Fibroblast of skin of left biceps (primary cell): Measurements from ENCODE around the gene RIPOR2.
"Not testable (repeated sequence)": the region's sequence is repeated elsewhere in the genome, so short reads cannot be mapped to it uniquely, and the experiment has no call there.

Experiments used
- DNase-seq, 2 experiments: peaks; one replicate each; pipeline ENCODE4 v3.0.0-alpha.2; 2013; ENCODE audit warnings: low read depth in 2 of 2

Gene RIPOR2

DNA sequence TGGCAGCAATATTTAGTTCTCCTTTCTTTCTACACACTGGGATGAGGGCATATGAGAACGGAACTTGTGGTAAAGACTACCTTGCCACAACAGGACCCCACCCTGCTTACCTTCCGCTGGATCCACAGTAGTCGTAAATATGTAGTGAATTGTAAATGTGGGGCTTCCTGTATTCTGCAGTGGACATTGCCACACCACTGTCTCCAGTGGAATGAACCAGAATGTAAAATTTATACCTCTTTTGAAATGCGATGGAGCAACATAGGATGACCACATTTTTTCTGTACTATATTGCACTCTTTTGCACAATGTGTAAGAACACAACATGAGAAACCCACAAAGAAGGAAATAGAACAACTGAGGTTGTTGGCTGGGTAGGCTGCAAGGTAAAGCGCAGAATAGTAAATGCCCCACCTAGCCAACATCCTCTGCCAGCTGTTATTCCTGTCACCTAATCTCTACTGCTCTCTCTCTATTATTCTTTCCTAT lies 16.1 kb upstream of the RIPOR2 start:
- no peak for DNase-seq

DNA sequence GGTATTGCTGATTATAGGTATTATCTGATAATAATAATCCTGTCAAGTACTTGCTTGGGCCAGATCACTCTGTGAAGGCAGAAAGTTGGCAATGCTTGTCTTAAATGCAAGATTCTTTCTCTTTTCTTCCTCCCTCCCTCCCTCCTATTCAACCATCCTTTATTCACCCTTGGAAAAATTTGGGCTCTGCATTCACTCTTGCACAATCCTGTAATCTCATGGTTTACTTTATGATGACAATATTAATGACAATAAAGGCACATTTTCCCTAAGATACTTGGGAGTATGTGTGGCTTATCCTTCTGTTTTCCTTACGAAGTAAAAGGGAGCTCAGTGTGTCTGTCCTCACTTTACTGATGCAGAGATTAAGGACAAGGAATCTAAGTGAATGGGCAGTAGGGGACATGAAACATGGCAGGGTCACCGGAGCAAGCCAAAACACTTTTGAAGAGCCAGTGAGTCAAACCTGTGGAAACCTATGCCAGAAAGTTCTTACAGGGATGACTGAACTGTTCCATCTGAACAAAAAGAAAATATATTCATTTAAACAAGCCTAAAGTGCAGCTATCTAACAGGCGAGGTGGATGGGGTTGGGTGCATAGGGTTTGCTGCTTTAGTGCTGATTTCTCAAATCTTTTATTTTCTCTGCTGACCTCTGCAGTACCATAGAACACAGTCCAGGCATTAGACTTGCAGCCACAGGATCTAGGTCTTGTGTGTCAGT lies 14.6 kb upstream of the RIPOR2 start:
- no peak for DNase-seq

DNA sequence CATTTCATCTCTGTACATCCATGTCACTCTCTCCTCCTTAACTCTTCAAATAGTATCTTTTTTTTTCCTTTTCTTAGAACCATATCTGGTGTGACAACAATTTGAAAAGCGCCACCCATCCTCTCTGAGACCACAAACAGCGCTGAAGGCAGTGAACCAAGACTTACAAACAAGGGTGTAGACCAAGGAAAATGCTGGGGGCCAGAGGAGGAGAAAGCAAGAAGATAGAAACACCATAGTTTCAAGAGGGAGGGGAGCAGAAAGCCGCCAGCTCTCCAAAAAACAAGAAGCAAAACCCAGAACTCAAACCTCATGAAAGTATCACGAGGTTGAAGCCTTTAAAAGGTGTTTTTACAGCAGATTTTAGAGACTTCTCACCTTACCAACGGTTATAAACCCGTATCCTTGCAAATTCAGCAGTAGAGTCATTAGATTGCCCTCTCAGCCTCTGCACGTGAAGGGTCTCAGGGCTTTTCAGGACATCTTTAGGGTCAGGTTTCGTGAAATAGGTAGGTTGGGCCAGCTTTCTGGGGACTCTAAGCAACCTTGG lies 13.3 kb upstream of the RIPOR2 start:
- DNase-seq: no peak

DNA sequence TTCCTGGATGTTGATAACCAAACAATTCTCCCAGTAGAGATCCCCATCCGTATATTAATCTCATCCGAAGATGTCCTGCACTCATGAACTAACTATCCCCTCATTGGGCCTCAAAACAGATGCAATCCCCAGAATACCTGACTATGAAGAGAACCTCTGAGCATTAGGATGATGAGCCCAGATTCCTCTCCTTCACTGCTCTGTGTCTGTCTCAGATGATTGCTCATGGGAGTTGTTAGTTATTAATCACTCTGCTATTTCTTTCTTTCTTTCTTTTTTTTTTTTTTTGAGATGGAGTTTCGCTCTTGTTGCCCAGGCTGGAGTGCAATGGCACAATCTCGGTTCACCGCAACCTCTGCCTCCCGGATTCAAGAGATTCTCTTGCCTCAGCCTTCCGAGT lies 12.5 kb upstream of the RIPOR2 start:
- DNase-seq: not testable (repeated sequence)

DNA sequence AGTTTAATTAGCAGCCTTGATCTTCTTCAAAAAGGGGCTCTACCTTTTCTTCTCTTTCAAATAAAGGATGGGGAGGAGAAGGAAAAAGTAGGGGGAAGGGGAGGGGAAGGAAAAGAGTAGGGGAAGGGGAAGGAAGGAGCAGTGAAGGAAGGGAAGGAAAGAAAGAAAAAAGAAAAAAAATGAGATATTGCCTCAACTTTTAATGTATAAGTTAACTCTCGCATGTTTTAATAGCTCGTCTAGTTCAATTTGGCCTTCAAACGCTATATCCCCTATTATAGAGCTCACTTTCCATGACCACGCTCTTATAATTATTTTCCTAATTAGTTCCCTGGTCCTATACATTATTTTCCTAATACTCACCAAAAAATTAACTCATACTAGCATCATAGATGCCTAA lies 11.9 kb upstream of the RIPOR2 start:
- no peak for DNase-seq

DNA sequence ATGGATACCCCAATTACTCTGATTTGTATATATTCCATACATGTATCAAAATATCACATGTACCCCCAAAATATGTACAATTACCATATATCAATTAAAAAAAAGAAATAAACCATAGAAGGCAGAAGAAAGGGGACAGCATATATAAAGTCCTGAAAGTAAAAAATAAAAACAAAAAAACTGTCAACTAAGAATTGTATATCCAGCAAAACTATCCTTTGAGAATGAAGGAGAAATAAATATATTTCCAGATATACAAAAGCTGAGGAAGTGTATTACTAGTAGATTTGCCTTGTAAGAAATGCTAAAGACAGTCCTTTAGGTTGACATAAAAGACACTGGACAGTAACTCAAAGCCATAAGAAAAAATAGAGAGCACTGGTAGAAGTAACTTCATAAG lies 9.3 kb upstream of the RIPOR2 start:
- no peak for DNase-seq

DNA sequence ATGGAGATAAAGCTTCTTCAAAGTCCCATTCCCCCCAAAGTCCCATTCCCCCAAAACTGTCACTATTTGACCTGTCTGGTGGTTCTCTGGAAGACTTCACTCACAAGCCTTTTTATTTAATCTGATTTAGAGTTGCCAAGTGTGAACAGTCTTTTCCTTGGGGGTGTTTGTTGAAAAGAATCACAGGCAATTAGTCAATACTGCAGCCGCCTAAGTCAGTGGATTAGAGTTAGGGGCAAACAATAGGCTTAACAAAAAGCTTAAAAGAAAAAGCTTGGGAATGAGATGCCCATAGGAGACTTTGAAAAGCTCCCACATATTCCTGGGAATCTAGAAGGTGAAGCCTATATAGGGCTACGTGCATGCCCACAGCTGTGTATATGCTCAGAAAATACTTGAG lies 8.0 kb upstream of the RIPOR2 start:
- DNase-seq: no peak

DNA sequence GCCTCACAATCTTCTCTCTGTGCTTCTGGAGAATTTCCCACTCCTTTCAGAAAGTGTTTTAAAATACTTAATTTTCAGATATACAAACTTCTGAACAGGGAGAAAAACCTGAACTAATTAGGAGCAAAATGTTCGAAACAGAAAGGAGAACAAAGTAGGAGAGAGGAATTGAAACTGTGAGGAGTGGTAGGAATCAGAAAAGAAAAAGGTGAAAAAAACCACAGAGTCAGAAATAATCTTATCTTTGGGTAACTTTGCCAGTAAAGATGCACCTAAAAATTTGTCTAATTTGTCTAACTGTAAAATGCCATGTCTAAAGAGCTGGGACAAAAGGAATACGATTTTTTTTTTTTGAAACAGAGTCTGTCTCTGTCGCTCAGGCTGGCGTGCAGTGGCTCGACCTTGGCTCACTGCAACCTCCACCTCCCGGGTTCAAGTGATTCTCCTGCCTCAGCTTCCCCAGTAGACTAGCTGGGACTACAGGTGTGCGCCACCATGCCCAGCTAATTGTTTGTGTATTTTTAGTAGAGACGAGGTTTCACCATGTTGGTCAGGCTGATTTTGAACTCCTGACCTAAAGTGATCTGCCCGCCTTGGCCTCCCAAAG lies 4.7 kb upstream of the RIPOR2 start:
- DNase-seq: no peak

DNA sequence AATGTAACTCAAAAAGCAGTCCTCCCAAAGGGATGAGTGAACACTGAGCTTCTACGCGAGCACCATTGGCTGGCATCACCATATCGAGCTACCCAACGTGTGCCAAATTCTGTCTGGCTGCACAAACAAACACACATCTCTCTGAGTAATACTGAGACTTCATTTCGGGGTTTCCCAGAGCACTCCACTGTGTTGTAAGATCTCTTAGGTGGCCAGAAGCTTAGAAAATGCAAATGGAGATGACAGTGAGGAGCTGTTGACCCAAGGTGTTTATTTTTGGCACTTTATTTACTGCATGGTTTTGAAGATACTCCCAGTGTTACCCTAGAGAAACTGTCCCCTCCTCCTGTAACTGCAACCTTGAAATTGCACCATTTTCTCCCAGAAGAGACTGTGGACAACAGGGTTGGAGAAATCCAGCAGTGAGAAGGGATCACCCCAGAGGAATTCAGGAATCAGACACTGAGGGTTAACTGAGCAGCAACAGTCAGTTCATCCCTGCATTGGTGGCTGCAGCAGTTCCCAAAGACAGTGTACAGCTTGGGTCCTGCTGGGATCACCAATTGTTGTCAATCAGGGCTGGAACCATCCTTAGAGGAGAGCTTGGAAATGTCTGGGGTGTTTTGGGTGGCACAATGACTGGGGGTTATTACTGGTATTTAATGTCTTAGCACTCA lies 1.0 kb upstream of the RIPOR2 start:
- DNase-seq: no peak

DNA sequence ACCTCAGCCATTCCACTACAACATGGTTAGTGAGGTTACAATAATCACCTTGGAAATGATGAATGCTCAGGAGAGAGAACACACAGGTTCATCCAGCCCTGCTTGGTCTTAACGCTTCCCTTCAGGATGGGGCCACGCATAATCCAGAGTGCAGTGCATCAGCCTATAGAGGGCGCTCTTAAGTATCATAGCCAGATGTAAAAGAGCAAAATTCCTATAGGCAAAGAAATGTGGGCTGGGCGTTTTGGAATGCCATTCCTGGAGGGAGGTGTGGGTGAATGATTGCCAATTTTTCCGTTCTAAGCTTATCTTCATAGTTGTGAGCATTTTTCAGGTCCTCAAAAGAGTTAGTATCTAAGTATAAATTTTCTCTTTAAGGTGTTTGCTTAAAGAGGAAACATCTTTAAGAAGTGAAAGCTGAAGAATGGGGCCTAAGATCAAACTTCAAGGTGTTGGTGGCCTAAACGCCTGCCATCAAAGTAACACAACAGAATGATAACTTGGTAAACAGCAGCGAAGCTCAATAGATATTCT lies 1.8 kb downstream of the RIPOR2 start:
- no peak for DNase-seq

DNA sequence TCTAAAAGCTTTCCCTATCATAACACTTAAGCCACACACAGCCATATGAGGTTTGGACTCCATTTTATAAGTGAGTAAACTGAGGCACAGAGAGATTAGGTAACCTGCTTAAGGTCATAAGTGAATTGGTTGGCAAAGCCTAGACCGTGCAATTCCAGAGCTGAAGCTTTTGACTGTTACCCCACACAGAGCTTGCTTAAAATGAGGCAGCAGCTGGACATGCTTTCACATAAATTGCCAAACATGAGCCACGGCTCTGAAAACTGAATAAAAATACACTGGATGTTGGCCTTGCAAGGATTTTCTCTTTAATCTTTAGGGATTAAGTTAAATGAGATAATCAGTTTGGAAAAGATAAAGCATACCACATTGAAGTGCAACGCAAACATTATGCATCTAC lies 2.5 kb downstream of the RIPOR2 start:
- no peak for DNase-seq

DNA sequence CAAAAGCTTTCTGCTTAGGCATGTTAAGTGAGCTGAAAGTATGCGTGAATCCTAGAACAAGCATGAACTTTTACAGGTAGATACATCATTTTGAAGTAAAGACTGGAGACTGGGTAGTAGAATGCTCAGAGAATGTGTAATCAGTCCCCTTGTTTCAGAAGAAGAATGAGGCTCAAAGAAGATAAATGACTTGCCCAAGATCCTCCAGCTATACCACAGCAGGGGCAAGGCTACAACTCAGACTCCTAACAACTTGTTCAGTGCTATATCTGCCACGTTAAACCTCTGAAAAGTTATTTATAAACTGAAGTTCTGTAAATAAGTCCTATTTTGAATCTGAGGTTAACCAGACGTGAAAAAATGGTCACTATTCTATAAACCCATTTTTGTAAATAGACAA lies 2.9 kb downstream of the RIPOR2 start:
- DNase-seq: no peak

DNA sequence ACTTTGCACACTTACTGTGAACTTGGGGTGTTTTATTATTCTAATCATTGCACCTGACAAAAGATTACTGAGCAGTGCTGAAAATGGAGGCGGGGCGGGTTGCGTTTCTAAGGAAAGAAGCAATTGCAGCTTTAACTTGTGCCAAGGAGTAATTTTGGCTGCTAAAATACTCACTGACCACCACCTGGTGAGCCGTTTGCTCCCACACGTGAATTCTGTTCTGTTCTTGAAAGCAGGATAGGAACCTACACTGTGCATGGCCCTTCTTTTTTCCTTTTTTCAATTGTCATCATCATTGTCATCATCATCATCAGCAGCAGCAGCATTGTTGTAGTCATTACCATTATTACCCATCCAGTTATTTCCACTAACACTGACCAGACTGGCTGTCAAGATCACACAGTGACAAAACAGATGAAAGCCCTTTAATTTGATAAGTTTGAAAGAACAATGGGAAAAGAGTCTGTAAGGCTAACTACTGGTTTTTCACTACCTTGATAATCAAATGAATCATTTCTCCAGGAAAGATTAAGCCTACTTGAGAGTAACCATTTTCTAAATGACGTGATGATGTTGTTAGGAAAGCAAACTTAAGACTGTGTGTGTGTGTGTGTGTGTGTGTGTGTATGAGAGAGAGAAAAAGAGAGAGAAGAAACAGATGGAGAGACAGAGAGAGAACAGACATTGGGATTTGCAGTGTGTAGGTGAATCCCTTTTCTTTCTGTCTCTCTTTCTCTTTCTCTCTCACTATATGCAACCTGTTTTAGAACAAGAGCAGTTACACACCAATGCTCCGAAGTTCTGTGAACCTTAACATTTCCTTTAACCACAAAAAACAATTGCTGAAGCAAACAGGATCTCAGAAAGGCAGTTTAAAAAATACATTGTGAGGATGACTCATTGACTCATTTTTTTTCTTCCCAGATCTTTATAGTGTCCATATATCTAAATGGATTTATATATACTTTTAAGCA lies 3.8 kb downstream of the RIPOR2 start:
- no peak for DNase-seq

DNA sequence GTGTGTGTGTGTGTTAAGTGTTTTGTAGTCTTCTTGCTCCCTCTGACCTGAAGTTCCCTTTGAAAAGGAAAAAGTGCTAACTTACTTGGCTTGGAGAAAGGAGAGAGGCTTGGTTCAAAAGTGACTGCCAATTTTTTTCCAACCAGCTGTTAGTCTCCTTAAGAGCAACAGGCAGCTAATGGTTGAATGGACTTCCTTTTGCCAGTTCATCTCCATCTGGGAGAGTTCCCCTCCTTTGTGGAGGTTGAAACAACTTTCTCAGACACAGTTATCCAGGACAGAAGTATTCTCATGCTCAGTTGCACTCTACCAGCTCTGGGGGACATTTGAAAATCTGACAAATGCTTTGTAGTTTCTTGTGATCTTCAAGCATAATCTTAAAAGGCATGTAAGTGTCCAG lies 4.5 kb downstream of the RIPOR2 start:
- no peak for DNase-seq

DNA sequence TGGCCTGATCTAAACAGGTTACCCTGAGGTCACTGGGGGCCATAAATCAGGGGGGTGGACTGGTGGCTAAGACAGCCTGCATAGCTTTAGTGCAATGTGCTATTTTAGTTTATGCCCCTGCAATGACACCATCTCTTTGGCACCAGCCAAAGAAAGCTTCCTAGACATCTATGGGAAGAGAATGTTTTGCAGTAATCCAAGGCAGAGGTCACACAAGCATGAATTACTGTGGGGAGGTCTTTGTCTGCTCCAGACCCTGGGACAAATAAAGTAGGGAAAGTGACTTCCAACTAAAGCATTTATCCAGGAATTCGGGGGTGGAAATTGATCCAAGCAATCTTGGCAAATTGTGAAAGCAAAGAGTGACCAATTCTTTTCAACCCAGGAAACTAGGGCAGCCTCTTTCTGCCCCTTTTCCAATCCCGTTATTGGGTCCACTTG lies 5.3 kb downstream of the RIPOR2 start:
- DNase-seq: no peak

DNA sequence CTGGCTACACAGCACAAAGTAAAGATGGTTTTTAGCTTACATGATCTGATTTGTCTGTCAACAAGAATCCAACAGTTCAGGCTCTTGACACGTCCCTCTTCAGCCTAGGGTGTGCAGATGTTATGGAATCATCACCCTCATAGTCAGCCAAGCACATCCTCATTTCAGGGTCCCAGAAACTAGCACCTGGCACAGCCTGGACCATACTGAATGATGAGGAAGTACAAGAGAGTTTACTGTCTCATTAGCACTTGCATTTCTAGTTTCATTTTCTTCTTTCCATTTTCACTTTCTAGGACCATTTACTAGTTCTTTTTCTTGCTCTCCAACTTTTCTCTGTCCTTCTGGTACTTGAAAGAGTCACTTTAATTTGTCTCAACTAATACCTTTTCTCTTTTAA lies 6.5 kb downstream of the RIPOR2 start:
- DNase-seq: no peak

DNA sequence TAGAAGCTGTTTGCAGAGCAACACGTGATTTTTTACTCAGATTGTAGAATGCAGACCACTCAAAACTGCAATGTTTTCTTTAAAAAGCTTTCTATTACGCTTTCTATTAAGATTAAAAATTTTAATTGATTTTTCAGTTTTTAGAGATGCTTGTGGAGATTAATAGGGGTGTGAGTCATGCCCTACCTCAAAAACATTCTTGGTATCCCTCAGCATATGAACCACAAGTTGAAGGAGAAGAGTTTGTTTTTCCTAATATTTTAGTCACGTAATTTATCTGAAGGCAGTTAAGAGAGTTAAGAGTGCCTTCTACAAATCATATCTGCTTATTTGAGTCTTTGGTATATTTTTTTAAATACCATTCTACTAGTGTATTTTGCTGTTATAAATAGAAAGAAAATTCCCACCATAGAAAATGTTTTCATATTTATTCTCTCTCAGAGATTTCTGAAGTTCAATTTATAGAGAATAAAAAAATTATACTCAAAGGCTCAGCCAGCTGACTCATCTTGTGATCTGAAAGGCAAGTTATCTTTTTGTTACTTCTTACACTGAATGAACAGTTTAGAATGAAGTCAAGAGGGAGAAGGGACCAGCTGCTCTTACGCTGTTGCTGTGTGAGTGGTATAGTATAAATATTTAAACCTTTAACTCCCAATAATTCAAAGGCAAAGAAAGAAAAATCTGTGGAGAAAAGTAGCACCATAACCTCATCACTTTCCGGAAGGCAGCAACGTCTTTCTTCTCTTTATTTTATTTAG lies 7.6 kb downstream of the RIPOR2 start:
- DNase-seq: no peak

DNA sequence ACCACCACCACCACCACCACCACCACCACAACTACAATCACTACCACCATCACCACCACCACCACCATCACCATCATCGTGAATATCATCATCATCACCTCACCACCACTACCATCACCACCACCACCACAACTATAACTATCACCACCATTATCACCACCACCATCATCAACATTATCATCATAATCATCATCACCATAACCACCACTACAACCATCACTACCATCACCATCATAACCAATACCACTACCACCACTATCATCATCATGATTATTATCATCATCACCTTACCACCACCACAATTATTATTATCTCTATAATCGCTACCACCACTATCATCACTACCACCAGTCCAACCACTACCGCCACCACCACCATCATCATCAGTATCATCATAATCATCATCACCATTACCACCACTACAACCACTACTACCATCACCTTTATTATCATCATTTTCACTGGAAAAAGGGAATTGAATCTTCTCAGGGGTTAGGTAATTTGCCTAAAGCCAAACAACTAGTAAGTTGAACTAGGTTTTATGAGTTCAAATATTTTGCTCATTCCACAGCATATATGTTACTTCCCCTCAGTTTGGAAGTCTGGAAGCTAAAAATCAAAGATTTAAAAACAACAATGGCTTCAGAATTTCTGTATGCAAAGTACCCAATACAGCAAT lies 8.3 kb downstream of the RIPOR2 start:
- DNase-seq: no peak

DNA sequence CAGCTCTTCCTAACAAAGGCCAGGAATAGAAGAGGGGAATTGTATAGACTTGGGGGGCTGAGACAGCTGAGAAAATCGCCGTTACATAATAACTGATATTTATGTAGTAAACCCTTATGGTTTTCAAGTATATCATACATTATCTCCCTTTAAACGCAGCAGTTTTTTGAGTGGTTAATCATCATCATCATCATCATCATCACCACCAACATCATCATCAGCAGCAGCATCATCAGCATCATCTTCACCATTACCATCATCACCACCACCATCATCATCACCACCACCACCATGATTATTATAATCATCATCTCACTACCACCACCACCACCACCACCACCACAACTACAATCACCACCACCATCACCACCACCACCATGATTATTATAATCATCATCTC lies 9.1 kb downstream of the RIPOR2 start:
- DNase-seq: not testable (repeated sequence)

DNA sequence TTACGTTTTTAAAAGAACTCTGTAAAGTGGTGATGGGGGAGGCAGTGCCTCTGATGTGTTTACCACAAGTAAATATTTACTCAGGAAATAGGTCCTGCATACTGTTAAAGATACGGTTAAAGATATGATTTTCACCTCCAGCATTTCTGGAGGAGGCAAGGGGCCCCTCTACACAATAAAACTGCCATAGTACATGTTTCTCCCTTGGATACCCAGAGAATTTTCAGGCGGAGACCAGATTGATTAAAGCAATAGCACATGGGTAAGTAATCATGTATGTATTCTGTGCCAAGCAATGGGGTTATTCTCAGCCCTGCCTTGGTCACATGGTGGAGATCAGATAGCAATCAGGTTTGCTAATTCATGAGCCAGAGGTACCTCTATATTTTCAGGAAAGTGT lies 9.6 kb downstream of the RIPOR2 start:
- no peak for DNase-seq
